ENCODE results near the gene FOXL1.

- TF ChIP-seq CTCF (IDR thresholded peaks at IDR 0.05; ENCODE audit: low read depth, low read length, poor library complexity, severe bottlenecking) (no peak), EZH2phosphoT487 (IDR thresholded peaks at IDR 0.05; ENCODE audit: borderline replicate concordance, low read length) (no peak)
Measured at GRCh38 chr16:86581458-86581857, 3.1 kb downstream of the FOXL1 start.
